ENCODE data around the gene USP22. TPM values are rescaled to one million over a fixed set of nuclear protein-coding genes. Genes with fewer than 3 reads are reported as not detected.

USP22 gene
- total and polyA plus RNA-seq, 2 of the 8 experiments (the other 6 are each of a cell fraction or from before 2014, with no cell fraction given), result 221 to 316 TPM

DNA sequence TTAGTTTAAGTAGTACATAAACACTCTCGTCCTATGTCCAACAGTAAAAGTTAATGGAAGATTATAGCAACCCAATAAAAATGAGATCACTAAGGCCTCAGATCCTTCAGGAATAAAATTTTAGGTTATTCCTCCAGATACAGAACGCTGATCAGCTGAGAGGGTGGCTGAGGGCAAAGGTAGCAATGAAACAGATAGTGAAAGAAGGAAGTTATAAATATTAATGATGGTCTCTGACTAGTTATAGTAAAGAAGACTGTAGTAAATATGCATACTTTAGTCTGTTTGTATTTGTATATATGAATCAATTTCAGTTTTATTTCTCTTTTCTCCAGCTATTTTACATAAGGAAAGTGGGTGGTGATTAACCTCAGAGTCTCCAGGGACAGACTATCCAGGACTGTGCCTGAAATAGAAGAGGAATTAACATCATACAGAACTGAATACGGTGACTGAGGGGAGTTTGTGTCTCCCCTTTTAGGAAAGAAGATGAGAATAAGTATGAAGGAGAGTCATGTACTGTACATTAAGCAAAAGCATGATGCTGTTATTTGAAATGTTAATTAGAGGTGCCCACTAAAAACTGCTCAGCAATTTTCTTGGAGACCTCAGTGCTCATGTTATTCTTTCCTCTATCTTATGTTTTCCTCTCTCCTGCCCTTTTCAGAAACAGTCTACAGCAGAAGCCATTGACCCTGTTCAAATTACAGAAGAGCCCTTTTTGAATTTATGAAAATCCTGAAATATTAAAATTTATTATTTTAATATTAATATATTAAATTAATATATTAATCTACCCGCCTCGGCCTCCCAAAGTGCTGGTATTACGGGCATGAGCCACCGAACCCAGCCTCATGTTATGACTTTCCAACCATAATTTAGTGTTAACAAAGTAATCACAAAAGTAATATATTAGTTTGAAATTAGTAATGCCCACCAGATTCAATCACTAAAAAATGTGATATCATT is 47.4 kb upstream of the USP22 start (continued):
- TF ChIP-seq, protein P1, sequence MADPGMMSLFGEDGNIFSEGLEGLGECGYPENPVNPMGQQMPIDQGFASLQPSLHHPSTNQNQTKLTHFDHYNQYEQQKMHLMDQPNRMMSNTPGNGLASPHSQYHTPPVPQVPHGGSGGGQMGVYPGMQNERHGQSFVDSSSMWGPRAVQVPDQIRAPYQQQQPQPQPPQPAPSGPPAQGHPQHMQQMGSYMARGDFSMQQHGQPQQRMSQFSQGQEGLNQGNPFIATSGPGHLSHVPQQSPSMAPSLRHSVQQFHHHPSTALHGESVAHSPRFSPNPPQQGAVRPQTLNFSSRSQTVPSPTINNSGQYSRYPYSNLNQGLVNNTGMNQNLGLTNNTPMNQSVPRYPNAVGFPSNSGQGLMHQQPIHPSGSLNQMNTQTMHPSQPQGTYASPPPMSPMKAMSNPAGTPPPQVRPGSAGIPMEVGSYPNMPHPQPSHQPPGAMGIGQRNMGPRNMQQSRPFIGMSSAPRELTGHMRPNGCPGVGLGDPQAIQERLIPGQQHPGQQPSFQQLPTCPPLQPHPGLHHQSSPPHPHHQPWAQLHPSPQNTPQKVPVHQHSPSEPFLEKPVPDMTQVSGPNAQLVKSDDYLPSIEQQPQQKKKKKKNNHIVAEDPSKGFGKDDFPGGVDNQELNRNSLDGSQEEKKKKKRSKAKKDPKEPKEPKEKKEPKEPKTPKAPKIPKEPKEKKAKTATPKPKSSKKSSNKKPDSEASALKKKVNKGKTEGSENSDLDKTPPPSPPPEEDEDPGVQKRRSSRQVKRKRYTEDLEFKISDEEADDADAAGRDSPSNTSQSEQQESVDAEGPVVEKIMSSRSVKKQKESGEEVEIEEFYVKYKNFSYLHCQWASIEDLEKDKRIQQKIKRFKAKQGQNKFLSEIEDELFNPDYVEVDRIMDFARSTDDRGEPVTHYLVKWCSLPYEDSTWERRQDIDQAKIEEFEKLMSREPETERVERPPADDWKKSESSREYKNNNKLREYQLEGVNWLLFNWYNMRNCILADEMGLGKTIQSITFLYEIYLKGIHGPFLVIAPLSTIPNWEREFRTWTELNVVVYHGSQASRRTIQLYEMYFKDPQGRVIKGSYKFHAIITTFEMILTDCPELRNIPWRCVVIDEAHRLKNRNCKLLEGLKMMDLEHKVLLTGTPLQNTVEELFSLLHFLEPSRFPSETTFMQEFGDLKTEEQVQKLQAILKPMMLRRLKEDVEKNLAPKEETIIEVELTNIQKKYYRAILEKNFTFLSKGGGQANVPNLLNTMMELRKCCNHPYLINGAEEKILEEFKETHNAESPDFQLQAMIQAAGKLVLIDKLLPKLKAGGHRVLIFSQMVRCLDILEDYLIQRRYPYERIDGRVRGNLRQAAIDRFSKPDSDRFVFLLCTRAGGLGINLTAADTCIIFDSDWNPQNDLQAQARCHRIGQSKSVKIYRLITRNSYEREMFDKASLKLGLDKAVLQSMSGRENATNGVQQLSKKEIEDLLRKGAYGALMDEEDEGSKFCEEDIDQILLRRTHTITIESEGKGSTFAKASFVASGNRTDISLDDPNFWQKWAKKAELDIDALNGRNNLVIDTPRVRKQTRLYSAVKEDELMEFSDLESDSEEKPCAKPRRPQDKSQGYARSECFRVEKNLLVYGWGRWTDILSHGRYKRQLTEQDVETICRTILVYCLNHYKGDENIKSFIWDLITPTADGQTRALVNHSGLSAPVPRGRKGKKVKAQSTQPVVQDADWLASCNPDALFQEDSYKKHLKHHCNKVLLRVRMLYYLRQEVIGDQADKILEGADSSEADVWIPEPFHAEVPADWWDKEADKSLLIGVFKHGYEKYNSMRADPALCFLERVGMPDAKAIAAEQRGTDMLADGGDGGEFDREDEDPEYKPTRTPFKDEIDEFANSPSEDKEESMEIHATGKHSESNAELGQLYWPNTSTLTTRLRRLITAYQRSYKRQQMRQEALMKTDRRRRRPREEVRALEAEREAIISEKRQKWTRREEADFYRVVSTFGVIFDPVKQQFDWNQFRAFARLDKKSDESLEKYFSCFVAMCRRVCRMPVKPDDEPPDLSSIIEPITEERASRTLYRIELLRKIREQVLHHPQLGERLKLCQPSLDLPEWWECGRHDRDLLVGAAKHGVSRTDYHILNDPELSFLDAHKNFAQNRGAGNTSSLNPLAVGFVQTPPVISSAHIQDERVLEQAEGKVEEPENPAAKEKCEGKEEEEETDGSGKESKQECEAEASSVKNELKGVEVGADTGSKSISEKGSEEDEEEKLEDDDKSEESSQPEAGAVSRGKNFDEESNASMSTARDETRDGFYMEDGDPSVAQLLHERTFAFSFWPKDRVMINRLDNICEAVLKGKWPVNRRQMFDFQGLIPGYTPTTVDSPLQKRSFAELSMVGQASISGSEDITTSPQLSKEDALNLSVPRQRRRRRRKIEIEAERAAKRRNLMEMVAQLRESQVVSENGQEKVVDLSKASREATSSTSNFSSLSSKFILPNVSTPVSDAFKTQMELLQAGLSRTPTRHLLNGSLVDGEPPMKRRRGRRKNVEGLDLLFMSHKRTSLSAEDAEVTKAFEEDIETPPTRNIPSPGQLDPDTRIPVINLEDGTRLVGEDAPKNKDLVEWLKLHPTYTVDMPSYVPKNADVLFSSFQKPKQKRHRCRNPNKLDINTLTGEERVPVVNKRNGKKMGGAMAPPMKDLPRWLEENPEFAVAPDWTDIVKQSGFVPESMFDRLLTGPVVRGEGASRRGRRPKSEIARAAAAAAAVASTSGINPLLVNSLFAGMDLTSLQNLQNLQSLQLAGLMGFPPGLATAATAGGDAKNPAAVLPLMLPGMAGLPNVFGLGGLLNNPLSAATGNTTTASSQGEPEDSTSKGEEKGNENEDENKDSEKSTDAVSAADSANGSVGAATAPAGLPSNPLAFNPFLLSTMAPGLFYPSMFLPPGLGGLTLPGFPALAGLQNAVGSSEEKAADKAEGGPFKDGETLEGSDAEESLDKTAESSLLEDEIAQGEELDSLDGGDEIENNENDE (IDR thresholded peaks at IDR 0.05; ENCODE audit: insufficient replicate concordance, low read length), result no peak
- TF ChIP-seq GTF2F1 (IDR thresholded peaks at IDR 0.05; ENCODE audit: borderline replicate concordance, low read depth, low read length) (no peak), SIRT6 (IDR thresholded peaks at IDR 0.05; ENCODE audit: low read length) (no peak), TAF7 (optimal IDR thresholded peaks at IDR 0.05; ENCODE audit: borderline replicate concordance, low read depth, low read length) (no peak), ZNF274 (IDR thresholded peaks at IDR 0.05; ENCODE audit: borderline replicate concordance, extremely low read depth, low read length) (no peak), GABPA (IDR thresholded peaks at IDR 0.05; ENCODE audit: borderline replicate concordance, insufficient read depth, low read length) (no peak), CEBPB (IDR thresholded peaks at IDR 0.05; ENCODE audit: low read depth, low read length) (no peak)
- TF ChIP-seq, protein P2, sequence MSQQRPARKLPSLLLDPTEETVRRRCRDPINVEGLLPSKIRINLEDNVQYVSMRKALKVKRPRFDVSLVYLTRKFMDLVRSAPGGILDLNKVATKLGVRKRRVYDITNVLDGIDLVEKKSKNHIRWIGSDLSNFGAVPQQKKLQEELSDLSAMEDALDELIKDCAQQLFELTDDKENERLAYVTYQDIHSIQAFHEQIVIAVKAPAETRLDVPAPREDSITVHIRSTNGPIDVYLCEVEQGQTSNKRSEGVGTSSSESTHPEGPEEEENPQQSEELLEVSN (IDR thresholded peaks at IDR 0.05), result no peak

Data from H1 (cell line).